Activated T-helper 17 cell treated with anti-CD3 and anti-CD28 coated beads, Interleukin-2, amount 50 U/mL, for 72 hours (primary cell): ENCODE data around the gene TDP1. TPM values are rescaled to one million over a fixed set of nuclear protein-coding genes. Genes with fewer than 3 reads are reported as not detected.

Source experiments
- ATAC-seq: fragments of 150-1000 bp; cut with Tn5 transposase; replicated peaks from 2 replicates; pipeline ENCODE4 v1.10.0; 2021; ENCODE audit warnings: mild to moderate bottlenecking, moderate library complexity
- H3K27ac Mint-ChIP-seq: one replicate; pipeline ENCODE4 v1.8.0; 2022; ENCODE audit warnings: mixed read lengths
- H3K27me3 Mint-ChIP-seq: one replicate; pipeline ENCODE4 v1.8.0; 2022; ENCODE audit warnings: mixed read lengths
- H3K36me3 Mint-ChIP-seq: one replicate; pipeline ENCODE4 v1.8.0; 2022; ENCODE audit warnings: low read depth, mild to moderate bottlenecking, mixed read lengths
- H3K4me1 Mint-ChIP-seq: one replicate; pipeline ENCODE4 v1.8.0; 2022; ENCODE audit warnings: mixed read lengths
- H3K4me3 Mint-ChIP-seq: one replicate; pipeline ENCODE4 v1.8.0; 2022; ENCODE audit warnings: mild to moderate bottlenecking, mixed read lengths
- H3K9me3 Mint-ChIP-seq: one replicate; pipeline ENCODE4 v1.8.0; 2022; ENCODE audit warnings: mixed read lengths
- total RNA-seq, 2 donors: library from RNA; stranded (reverse); gene quantifications; one replicate each; pipeline ENCODE4 v1.2.3, GENCODE V29; 2022

The TDP1 gene
- total RNA-seq, 2 donors from 2014 or later: 82.8 to 98.3 TPM

GRCh38 chr14:89922031-89922907, 33.5 kb upstream of the TDP1 start:
- Mint-ChIP-seq H3K27ac (no peak overlapping the region), H3K9me3 (no peaks in the 10 kb centered on the region), H3K27me3 (no peaks in the 10 kb centered on the region), H3K36me3 (no peaks in the 10 kb centered on the region), H3K4me1 (no peaks in the 10 kb centered on the region), H3K4me3 (no peak overlapping the region)
- no peak for ATAC-seq

GRCh38 chr14:89924268-89924667, 31.5 kb upstream of the TDP1 start:
- Mint-ChIP-seq H3K27me3 (no peaks in the 10 kb centered on the region), H3K4me3 (no peak overlapping the region), H3K27ac (no peak overlapping the region), H3K9me3 (no peaks in the 10 kb centered on the region), H3K36me3 (no peaks in the 10 kb centered on the region), H3K4me1 (no peaks in the 10 kb centered on the region)
- no peak for ATAC-seq

- H3K27ac Mint-ChIP-seq: no peak overlapping the region
- H3K4me1 Mint-ChIP-seq: no peaks in the 10 kb centered on the region
- H3K36me3 Mint-ChIP-seq: no peaks in the 10 kb centered on the region
- no peaks in the 10 kb centered on the region for H3K9me3 Mint-ChIP-seq
- ATAC-seq: no peak
- H3K27me3 Mint-ChIP-seq: no peaks in the 10 kb centered on the region
- H3K4me3 Mint-ChIP-seq: no peak overlapping the region
These were observed 29.0 kb upstream of the TDP1 start for GRCh38 chr14:89926694-89927093.

- no peaks in the 10 kb centered on the region for H3K4me1 Mint-ChIP-seq
- H3K9me3 Mint-ChIP-seq: no peaks in the 10 kb centered on the region
- no peak overlapping the region for H3K27ac Mint-ChIP-seq
- no peak for ATAC-seq
- H3K27me3 Mint-ChIP-seq: no peaks in the 10 kb centered on the region
- no peaks in the 10 kb centered on the region for H3K36me3 Mint-ChIP-seq
- no peak overlapping the region for H3K4me3 Mint-ChIP-seq
These were observed 28.4 kb upstream of the TDP1 start for GRCh38 chr14:89927186-89927865.

GRCh38 chr14:89933002-89933401, 22.7 kb upstream of the TDP1 start:
- no peak for ATAC-seq
- Mint-ChIP-seq H3K9me3 (no peaks in the 10 kb centered on the region), H3K4me3 (no peak overlapping the region), H3K27me3 (no peaks in the 10 kb centered on the region), H3K27ac (no peak overlapping the region), H3K36me3 (no peaks in the 10 kb centered on the region), H3K4me1 (no peaks in the 10 kb centered on the region)

GRCh38 chr14:89936654-89937185, 19.0 kb upstream of the TDP1 start:
- no peak for ATAC-seq

GRCh38 chr14:89941830-89942377, 13.8 kb upstream of the TDP1 start:
- H3K4me1 Mint-ChIP-seq: peaks cover 5% of the 10 kb centered on the region
- peak overlapping the region; percentile 64 for H3K27ac Mint-ChIP-seq
- peak; percentile 67 for ATAC-seq
- H3K36me3 Mint-ChIP-seq: no peaks in the 10 kb centered on the region
- H3K9me3 Mint-ChIP-seq: no peaks in the 10 kb centered on the region
- no peak overlapping the region for H3K4me3 Mint-ChIP-seq
- no peaks in the 10 kb centered on the region for H3K27me3 Mint-ChIP-seq

More at GRCh38 chr14:89936654-89937185, 19.0 kb upstream of the TDP1 start:
- H3K27me3 Mint-ChIP-seq: no peaks in the 10 kb centered on the region
- no peak overlapping the region for H3K4me3 Mint-ChIP-seq
- peaks cover under 1% of the 10 kb centered on the region for H3K4me1 Mint-ChIP-seq
- H3K36me3 Mint-ChIP-seq: no peaks in the 10 kb centered on the region
- no peaks in the 10 kb centered on the region for H3K9me3 Mint-ChIP-seq
- H3K27ac Mint-ChIP-seq: no peak overlapping the region

- peak; percentile 55 for ATAC-seq
- H3K27ac Mint-ChIP-seq: no peak overlapping the region
- no peaks in the 10 kb centered on the region for H3K4me1 Mint-ChIP-seq
- H3K27me3 Mint-ChIP-seq: no peaks in the 10 kb centered on the region
- H3K36me3 Mint-ChIP-seq: peaks cover 7% of the 10 kb centered on the region
- H3K9me3 Mint-ChIP-seq: no peaks in the 10 kb centered on the region
- H3K4me3 Mint-ChIP-seq: no peak overlapping the region
These were observed 8.4 kb upstream of the TDP1 start for GRCh38 chr14:89947344-89947743.

GRCh38 chr14:89952576-89952975, 3.2 kb upstream of the TDP1 start:
- no peak overlapping the region for H3K27ac Mint-ChIP-seq
- peaks cover 22% of the 10 kb centered on the region for H3K36me3 Mint-ChIP-seq
- H3K9me3 Mint-ChIP-seq: no peaks in the 10 kb centered on the region
- H3K4me3 Mint-ChIP-seq: peak overlapping the region; percentile 91
- no peaks in the 10 kb centered on the region for H3K27me3 Mint-ChIP-seq
- peaks cover 16% of the 10 kb centered on the region for H3K4me1 Mint-ChIP-seq
- ATAC-seq: no peak

GRCh38 chr14:89953602-89954001, 2.1 kb upstream of the TDP1 start:
- Mint-ChIP-seq H3K4me3 (peak overlapping the region; percentile 91), H3K36me3 (peaks cover 29% of the 10 kb centered on the region), H3K27me3 (no peaks in the 10 kb centered on the region), H3K9me3 (no peaks in the 10 kb centered on the region), H3K27ac (no peak overlapping the region), H3K4me1 (peaks cover 23% of the 10 kb centered on the region)
- ATAC-seq: no peak

- H3K36me3 Mint-ChIP-seq: peaks cover 33% of the 10 kb centered on the region
- peak within 1 kb of the TSS; percentile 88 for H3K27ac Mint-ChIP-seq
- H3K27me3 Mint-ChIP-seq: no peaks in the 10 kb centered on the region
- H3K4me3 Mint-ChIP-seq: peak within 1 kb of the TSS; percentile 91
- H3K9me3 Mint-ChIP-seq: no peaks in the 10 kb centered on the region
- ATAC-seq: peak; percentile 87
- peaks cover 23% of the 10 kb centered on the region for H3K4me1 Mint-ChIP-seq
These were observed 1.4 kb upstream of the TDP1 start, which contains the start of gene EFCAB11 for GRCh38 chr14:89954070-89955021. TSS of gene EFCAB11 (minus strand) at chr14:89954730. CDS start at chr14:89954660, 70 bp downstream.

GRCh38 chr14:89955022-89955744, 544 bp upstream of the TDP1 start:
- H3K36me3 Mint-ChIP-seq: peaks cover 42% of the 10 kb centered on the region
- peak overlapping the region; percentile 88 for H3K27ac Mint-ChIP-seq
- ATAC-seq: peak; percentile 1
- H3K9me3 Mint-ChIP-seq: no peaks in the 10 kb centered on the region
- H3K27me3 Mint-ChIP-seq: no peaks in the 10 kb centered on the region
- H3K4me1 Mint-ChIP-seq: peaks cover 27% of the 10 kb centered on the region
- peak overlapping the region; percentile 91 for H3K4me3 Mint-ChIP-seq

GRCh38 chr14:89956661-89957009, 908 bp downstream of the TDP1 start:
- Mint-ChIP-seq H3K27me3 (no peaks in the 10 kb centered on the region), H3K27ac (peak overlapping the region; percentile 95), H3K4me3 (peak overlapping the region; percentile 91), H3K36me3 (peaks cover 56% of the 10 kb centered on the region), H3K9me3 (no peaks in the 10 kb centered on the region), H3K4me1 (peaks cover 40% of the 10 kb centered on the region)
- no peak for ATAC-seq
